Measurements from ENCODE around the gene SORT1. TPM values are rescaled to one million over a fixed set of nuclear protein-coding genes. Genes with fewer than 3 reads are reported as not detected.

Gene SORT1
- total RNA-seq, 1 experiment from 2014 or later: 56.5 TPM

GRCh38 chr1:109262231-109263055, 135.3 kb downstream of the SORT1 start:
- H3K27ac ChIP-seq (ENCODE audit: low read depth, low read length, poor library complexity, severe bottlenecking): no peak overlapping the region
- ChIA-PET CTCF (no interaction called here), POLR2A (ENCODE audit: low non-redundant PET) (no interaction called here)
- DNase-seq (ENCODE audit: low spot score): no peak
- intact Hi-C loops (cut with micrococcal nuclease; ENCODE audit: unreplicated experiment): loop anchor here (5.0 kb wide), 2 partner anchors 60 to 270 kb away; no protein-coding TSS in a partner anchor
- H3K4me3 ChIP-seq (ENCODE audit: low read depth, low read length, poor library complexity, severe bottlenecking): no peak overlapping the region
- H3K27me3 ChIP-seq (replicated peaks; ENCODE audit: insufficient read depth, low read depth, low read length, poor library complexity): no peaks in the 10 kb centered on the region
- peaks cover 17% of the 10 kb centered on the region for H3K36me3 ChIP-seq (ENCODE audit: insufficient read depth, low read length, poor library complexity, severe bottlenecking)
- BruUV-seq (replicated peaks): no TSS peak
- H3K4me1 ChIP-seq (ENCODE audit: insufficient read depth, low read length, poor library complexity, severe bottlenecking): no peaks in the 10 kb centered on the region
- H3K9me3 ChIP-seq (ENCODE audit: low read depth, low read length, poor library complexity, severe bottlenecking): no peaks in the 10 kb centered on the region
- TF ChIP-seq EZH2 (IDR thresholded peaks at IDR 0.05; ENCODE audit: borderline replicate concordance, low read depth, low read length, poor library complexity, severe bottlenecking): no peak
- TF ChIP-seq, protein P1, sequence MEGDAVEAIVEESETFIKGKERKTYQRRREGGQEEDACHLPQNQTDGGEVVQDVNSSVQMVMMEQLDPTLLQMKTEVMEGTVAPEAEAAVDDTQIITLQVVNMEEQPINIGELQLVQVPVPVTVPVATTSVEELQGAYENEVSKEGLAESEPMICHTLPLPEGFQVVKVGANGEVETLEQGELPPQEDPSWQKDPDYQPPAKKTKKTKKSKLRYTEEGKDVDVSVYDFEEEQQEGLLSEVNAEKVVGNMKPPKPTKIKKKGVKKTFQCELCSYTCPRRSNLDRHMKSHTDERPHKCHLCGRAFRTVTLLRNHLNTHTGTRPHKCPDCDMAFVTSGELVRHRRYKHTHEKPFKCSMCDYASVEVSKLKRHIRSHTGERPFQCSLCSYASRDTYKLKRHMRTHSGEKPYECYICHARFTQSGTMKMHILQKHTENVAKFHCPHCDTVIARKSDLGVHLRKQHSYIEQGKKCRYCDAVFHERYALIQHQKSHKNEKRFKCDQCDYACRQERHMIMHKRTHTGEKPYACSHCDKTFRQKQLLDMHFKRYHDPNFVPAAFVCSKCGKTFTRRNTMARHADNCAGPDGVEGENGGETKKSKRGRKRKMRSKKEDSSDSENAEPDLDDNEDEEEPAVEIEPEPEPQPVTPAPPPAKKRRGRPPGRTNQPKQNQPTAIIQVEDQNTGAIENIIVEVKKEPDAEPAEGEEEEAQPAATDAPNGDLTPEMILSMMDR (conservative IDR thresholded peaks at IDR 0.05; ENCODE audit: low read depth, low read length): no peak

- H3K27ac ChIP-seq (ENCODE audit: low read depth, low read length, poor library complexity, severe bottlenecking): no peak overlapping the region
- TF ChIP-seq, protein P1 (conservative IDR thresholded peaks at IDR 0.05; ENCODE audit: low read depth, low read length): no peak
- TF ChIP-seq EZH2 (IDR thresholded peaks at IDR 0.05; ENCODE audit: borderline replicate concordance, low read depth, low read length, poor library complexity, severe bottlenecking): no peak
- no peaks in the 10 kb centered on the region for H3K27me3 ChIP-seq (replicated peaks; ENCODE audit: insufficient read depth, low read depth, low read length, poor library complexity)
- no peak for DNase-seq (ENCODE audit: low spot score)
- no peaks in the 10 kb centered on the region for H3K4me1 ChIP-seq (ENCODE audit: insufficient read depth, low read length, poor library complexity, severe bottlenecking)
- no TSS peak for BruUV-seq (replicated peaks)
- intact Hi-C loops (cut with micrococcal nuclease; ENCODE audit: unreplicated experiment): loop anchor here (5.0 kb wide), 2 partner anchors 59 to 271 kb away; no protein-coding TSS in a partner anchor
- H3K9me3 ChIP-seq (ENCODE audit: low read depth, low read length, poor library complexity, severe bottlenecking): no peaks in the 10 kb centered on the region
- ChIA-PET CTCF (no interaction called here), POLR2A (ENCODE audit: low non-redundant PET) (no interaction called here)
- no peak overlapping the region for H3K4me3 ChIP-seq (ENCODE audit: low read depth, low read length, poor library complexity, severe bottlenecking)
- peaks cover 17% of the 10 kb centered on the region for H3K36me3 ChIP-seq (ENCODE audit: insufficient read depth, low read length, poor library complexity, severe bottlenecking)
Measured at GRCh38 chr1:109261578-109261977, 136.1 kb downstream of the SORT1 start.

- CTCF ChIA-PET: no interaction called here
- TF ChIP-seq, protein P1 (conservative IDR thresholded peaks at IDR 0.05; ENCODE audit: low read depth, low read length): no peak
- TF ChIP-seq EZH2 (IDR thresholded peaks at IDR 0.05; ENCODE audit: borderline replicate concordance, low read depth, low read length, poor library complexity, severe bottlenecking): no peak
- H3K4me1 ChIP-seq (ENCODE audit: insufficient read depth, low read length, poor library complexity, severe bottlenecking): no peaks in the 10 kb centered on the region
- H3K36me3 ChIP-seq (ENCODE audit: insufficient read depth, low read length, poor library complexity, severe bottlenecking): peaks cover 17% of the 10 kb centered on the region
- H3K27ac ChIP-seq (ENCODE audit: low read depth, low read length, poor library complexity, severe bottlenecking): no peak overlapping the region
- no peaks in the 10 kb centered on the region for H3K27me3 ChIP-seq (replicated peaks; ENCODE audit: insufficient read depth, low read depth, low read length, poor library complexity)
- POLR2A ChIA-PET (ENCODE audit: low non-redundant PET): no interaction called here
- BruUV-seq (replicated peaks): no TSS peak
- intact Hi-C loops (cut with micrococcal nuclease; ENCODE audit: unreplicated experiment): loop anchor here (5.0 kb wide), 2 partner anchors 59 to 271 kb away; no protein-coding TSS in a partner anchor
- DNase-seq (ENCODE audit: low spot score): no peak
- no peaks in the 10 kb centered on the region for H3K9me3 ChIP-seq (ENCODE audit: low read depth, low read length, poor library complexity, severe bottlenecking)
- H3K4me3 ChIP-seq (ENCODE audit: low read depth, low read length, poor library complexity, severe bottlenecking): no peak overlapping the region
Measured at GRCh38 chr1:109261006-109261405, 136.7 kb downstream of the SORT1 start.

Data from A673 (cell line).